Heart right ventricle (tissue), 16 donors: ENCODE data around the gene NUP133. TPM values are rescaled to one million over a fixed set of nuclear protein-coding genes. Genes with fewer than 3 reads are reported as not detected.
"Not testable (repeated sequence)": the region's sequence is repeated elsewhere in the genome, so short reads cannot be mapped to it uniquely, and the experiment has no call there.

ENCODE experiments used
- ATAC-seq, 8 donors: fragments of 200-7000 bp; cut with Tn5 transposase; one replicate each; pipeline ENCODE4 v1.9.1; 2020; ENCODE audit warnings: mild to moderate bottlenecking in 8 of 8, moderate library complexity in 8 of 8, moderate number of reproducible peaks in 1 of 8
- DNase-seq, 2 donors: peaks; one replicate each; pipeline ENCODE4 v3.0.0-alpha.2; 2020
- H3K27ac ChIP-seq, 10 donors: fragments of 200-600 bp; sonication (generic) in 2 of 10; one replicate each; pipeline versions ENCODE4 v1.5.0 to v1.8.0; 2020 to 2022; ENCODE audit warnings: mild to moderate bottlenecking in 3 of 10
- H3K27me3 ChIP-seq, 7 donors: fragments of 200-600 bp; one replicate each; pipeline ENCODE4 v1.8.0; 2021 to 2022; ENCODE audit warnings: mild to moderate bottlenecking in 2 of 7
- H3K36me3 ChIP-seq, 9 donors: fragments of 200-600 bp; sonication (generic) in 1 of 9; one replicate each; pipeline versions ENCODE4 v1.5.0 to v1.8.0; 2020 to 2022; ENCODE audit warnings: mild to moderate bottlenecking in 2 of 9
- H3K4me1 ChIP-seq, 9 donors: fragments of 200-600 bp; sonication (generic) in 1 of 9; one replicate each; pipeline versions ENCODE4 v1.5.0 to v1.8.0; 2020 to 2022; ENCODE audit warnings: mild to moderate bottlenecking in 4 of 9
- H3K4me3 ChIP-seq, 10 donors: fragments of 200-600 bp; sonication (generic) in 2 of 10; one replicate each; pipeline versions ENCODE4 v1.5.0 to v1.8.0; 2020 to 2022; ENCODE audit warnings: mild to moderate bottlenecking in 7 of 10, moderate library complexity in 2 of 10
- H3K9me3 ChIP-seq, 11 donors: fragments of 200-600 bp in 10 of 11; sonication (generic) in 2 of 11; one replicate each; pipeline versions ENCODE4 v1.5.0 to v1.8.0; 2013 to 2022; ENCODE audit warnings: mild to moderate bottlenecking in 2 of 11, control low read depth in 1 of 11, moderate library complexity in 1 of 11
- CTCF ChIP-seq, 9 donors: fragments of 200-600 bp; sonication (generic) in 2 of 9; IDR thresholded peaks; one replicate each; pipeline versions ENCODE4 v1.5.0 to v1.8.0; 2021 to 2022; ENCODE audit warnings: antibody characterized with exemption in 9 of 9, mild to moderate bottlenecking in 5 of 9, moderate library complexity in 1 of 9
- WGBS, 2 donors: extraction: QIAGEN DNeasy Blood & Tissue Kit; methylation state at CpG; one replicate each; pipeline ENCODE4 v1.1.7; 2013; ENCODE audit warnings: inconsistent platforms in 1 of 2; 5-methylcytosine and 5-hydroxymethylcytosine counted together
- intact Hi-C, 10 donors: fragments of 100-400 bp; cut with DNase I; formaldehyde crosslinking; loops; one replicate each; pipeline versions ENCODE4 v1.11.1 to v1.14.2; 2022
- polyA plus RNA-seq, 2 donors: library from polyadenylated mRNA; stranded (reverse); fragments of 200-250 nt; gene quantifications; one replicate each; pipeline ENCODE4 v1.2.3, GENCODE V29; 2013
- total RNA-seq, 10 donors: library from RNA; stranded (reverse); fragmentation: NEBNext Ultra II Directional in 3 of 10; extraction: Animal tissue kit (Norgen Biotek cat#: 25700) in 3 of 10; gene quantifications; one replicate each; pipeline versions ENCODE4 v1.2.1 to v1.2.4, GENCODE V29; 2021 to 2023
- donor health status: Arrhythmogenic right ventricular cardiomyopathy.
- donor health status: ischemic (EF 13 %, LVEDD 7.1; RV severe dilation, severe dysfunction).
- donor health status: healthy with polysubstance abuse.
- donor health status: DM: no; HTN: yes; CAD: no.
- donor health status: DM: no; HTN: no; CAD: no.
- donor health status: ischemic (EF 25% LVEDD 6.9; RV normal size, moderate dysfunction).
- donor health status: ischemic (EF 25% LVEDD 5.7; RV mildly dilated, moderate dysfunction).
- donor health status: healthy.
- donor health status: DM: yes; HTN: yes; CAD: no.
- donor health status: Ischemic cardiomyopathy.
- donor health status: ischemic (EF 35%, LVEDD 5.7; RV mildly dilated, moderate dysfunction).
- donor health status: nonischemic (EF 11% LVEDD 7.7; RV severe dilation, severe dysfunction).
- donor health status: DM: yes; HTN: yes; CAD: no.
- donor health status: PGD.
- donor health status: ischemic (EF 29% LVEDD 5.4; RV normal size, mild dysfunction).
- donor health status: nonischemic (EF 23%, LVEDD 6.1; RV moderate dilation, normal function).

Gene NUP133
- total and polyA plus RNA-seq, 12 donors: 9.3 to 36.3 (median 31.3) TPM

GRCh38 chr1:229402993-229403392, 105.1 kb downstream of the NUP133 start:
- H3K27me3 ChIP-seq: peaks cover 0 to 52% (median 29%) of the 10 kb centered on the region in 7 donors
- H3K27ac ChIP-seq: no peak overlapping the region
- peaks cover 7 to 15% (median 10%) of the 10 kb centered on the region in 9 donors for H3K4me1 ChIP-seq
- ATAC-seq (no peak), DNase-seq (no peak)
- H3K9me3 ChIP-seq: no peaks in the 10 kb centered on the region
- H3K4me3 ChIP-seq: no peak overlapping the region
- TF ChIP-seq CTCF (IDR thresholded peaks at IDR 0.05): no peak
- H3K36me3 ChIP-seq: no peaks in the 10 kb centered on the region
- intact Hi-C loops: no loop called here
- 70 to 75% methylated on average over 6 of the region's 6 CpGs for WGBS, 2 donors

GRCh38 chr1:229402329-229402728, 105.8 kb downstream of the NUP133 start:
- H3K27ac ChIP-seq, H3K36me3 ChIP-seq, H3K9me3 ChIP-seq, ATAC-seq, H3K4me1 ChIP-seq, intact Hi-C loops, DNase-seq, H3K4me3 ChIP-seq: not testable (repeated sequence)
- 74 to 84% methylated on average over 4 of the region's 4 CpGs for WGBS, 2 donors
- H3K27me3 ChIP-seq: peaks cover 0 to 48% (median 22%) of the 10 kb centered on the region in 7 donors

GRCh38 chr1:229397762-229398161, 110.4 kb downstream of the NUP133 start:
- no peak for TF ChIP-seq CTCF (IDR thresholded peaks at IDR 0.05)
- DNase-seq (no peak), ATAC-seq (no peak)
- Histone ChIP-seq H3K27me3 (peaks cover 0 to 36% (median 15%) of the 10 kb centered on the region in 7 donors), H3K36me3 (no peaks in the 10 kb centered on the region), H3K4me3 (no peak overlapping the region), H3K9me3 (no peaks in the 10 kb centered on the region), H3K27ac (no peak overlapping the region), H3K4me1 (no peaks in the 10 kb centered on the region)
- intact Hi-C loops: no loop called here
- 33 to 38% methylated on average over 5 of the region's 5 CpGs for WGBS, 2 donors

DNA sequence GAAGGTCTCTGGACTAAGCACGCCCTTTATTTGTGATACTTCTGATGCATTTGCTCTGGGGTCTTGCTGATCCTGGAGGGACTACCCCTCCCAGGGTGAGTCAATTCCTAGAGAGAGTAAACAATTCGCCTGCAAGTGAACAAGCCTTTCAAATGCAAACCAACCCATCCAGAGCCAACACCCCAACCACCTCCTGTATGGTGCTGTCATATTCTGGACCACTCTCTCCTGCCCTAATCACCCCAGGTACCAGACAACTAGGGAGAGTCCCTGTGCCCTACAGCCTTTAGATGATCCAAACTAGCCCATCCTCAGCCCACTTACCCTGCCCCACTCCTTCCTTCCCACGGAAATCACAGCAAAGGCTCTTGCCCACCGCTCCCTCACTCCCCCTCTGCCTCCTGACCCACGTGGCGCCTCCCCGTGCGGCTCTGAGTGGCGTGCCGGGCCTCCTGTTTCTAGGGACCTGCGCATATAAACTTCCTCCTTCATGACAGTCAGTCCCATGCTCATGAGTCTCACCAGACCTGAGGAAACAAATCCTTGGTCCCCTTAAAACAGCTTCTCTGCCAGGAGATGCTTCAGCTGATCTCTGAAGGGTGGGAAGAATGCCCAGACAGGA, 111.4 kb downstream of the NUP133 start:
- H3K4me1 ChIP-seq: no peaks in the 10 kb centered on the region
- H3K27ac ChIP-seq: no peak overlapping the region
- peaks cover 0 to 30% (median 10%) of the 10 kb centered on the region in 7 donors for H3K27me3 ChIP-seq
- DNase-seq: no peak
- intact Hi-C loops: no loop called here
- H3K4me3 ChIP-seq: no peak overlapping the region
- 40 to 45% methylated on average over 11 of the region's 11 CpGs for WGBS, 2 donors
- H3K36me3 ChIP-seq: no peaks in the 10 kb centered on the region
- no peak for TF ChIP-seq CTCF (IDR thresholded peaks at IDR 0.05)
- no peak for ATAC-seq
- no peaks in the 10 kb centered on the region for H3K9me3 ChIP-seq

GRCh38 chr1:229394517-229394916, 113.6 kb downstream of the NUP133 start:
- DNase-seq, H3K9me3 ChIP-seq, H3K27ac ChIP-seq, H3K36me3 ChIP-seq, ATAC-seq, intact Hi-C loops, H3K4me3 ChIP-seq, H3K4me1 ChIP-seq: not testable (repeated sequence)
- 93 to 95% methylated on average over 5 of the region's 5 CpGs for WGBS, 2 donors
- peaks cover 0 to 20% (median 6%) of the 10 kb centered on the region in 7 donors for H3K27me3 ChIP-seq
